DMS53 (cell line): ENCODE results near the gene C6orf47.

ENCODE experiments used
- DNase-seq: peaks from one replicate; lab custom pipeline; 2025; lab: John Stamatoyannopoulos, UW

C6orf47 gene

DNA sequence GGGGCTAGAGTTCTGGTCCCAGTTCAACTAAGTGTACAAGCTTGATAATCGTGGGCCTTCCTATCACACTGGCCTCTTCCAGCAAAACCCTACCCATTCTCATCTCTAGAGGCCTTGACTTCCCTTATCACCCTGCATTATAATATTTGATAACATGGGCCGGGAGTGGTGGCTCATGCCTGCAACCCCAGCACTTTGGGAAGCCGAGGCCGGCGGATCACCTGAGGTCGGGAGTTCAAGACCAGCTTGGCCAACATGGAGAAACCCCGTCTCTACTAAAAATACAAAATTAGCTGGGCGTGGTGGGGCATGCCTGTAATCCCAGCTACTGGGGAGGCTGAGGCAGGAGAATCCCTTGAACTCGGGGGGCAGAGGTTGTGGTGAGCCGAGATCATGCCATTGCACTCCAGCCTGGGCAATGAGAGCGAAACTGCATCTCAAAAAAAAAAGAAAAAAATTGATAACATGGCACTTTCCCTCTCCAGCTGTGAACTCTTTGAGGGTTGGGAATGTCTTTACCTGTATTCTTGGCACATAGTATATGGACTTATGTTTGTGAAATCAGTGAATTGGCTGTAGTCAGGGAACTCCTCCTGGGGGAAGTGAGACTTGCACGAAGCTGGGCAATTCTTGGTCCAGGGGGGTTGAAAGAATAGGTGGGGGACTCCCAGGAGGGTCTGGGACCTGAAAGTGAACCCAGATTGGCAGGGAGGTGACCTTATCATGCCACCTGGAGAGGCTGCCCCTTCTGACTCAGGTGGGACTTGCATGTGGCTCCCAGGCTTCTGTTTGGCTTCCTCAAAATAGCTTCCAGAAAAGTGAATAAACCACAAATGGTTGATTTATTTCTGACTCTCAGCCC is 915 bp upstream of the C6orf47 start:
- DNase-seq: no peak

DNA sequence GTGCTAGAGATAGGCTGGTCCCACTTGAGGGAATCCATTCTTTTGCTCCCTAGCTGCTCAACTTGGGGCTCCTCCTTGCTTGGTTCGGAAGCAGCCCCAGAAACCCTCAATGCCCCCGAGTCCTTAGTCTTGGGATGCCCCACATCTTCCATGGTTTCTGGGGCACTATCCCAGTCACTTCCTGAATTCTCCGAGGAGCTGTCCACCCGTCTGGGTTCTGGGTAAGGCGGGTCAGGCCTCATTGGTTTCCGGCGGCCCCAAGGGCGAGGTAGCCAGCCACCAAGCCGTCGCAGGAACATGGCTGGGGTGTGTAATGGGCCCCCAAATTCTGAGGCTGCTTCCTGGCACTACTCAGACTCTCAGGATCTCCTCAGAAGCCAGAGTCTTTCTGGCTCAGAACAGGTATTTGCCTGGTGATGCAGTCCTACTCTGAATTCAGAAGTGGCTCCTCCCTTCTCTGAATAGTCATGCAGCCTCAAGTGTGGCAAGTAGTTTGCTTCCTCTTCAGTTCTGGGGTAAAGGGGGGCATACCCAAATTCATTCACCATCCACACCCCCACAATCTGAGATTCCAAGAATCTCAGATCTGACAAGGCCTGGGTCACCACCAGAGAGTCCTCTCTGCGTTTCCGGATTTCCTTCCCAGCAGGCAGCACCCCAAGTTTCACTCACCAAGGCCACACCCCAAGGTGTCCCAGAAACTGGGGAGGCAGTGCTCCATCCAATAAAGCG is 763 bp downstream of the C6orf47 start:
- peak; percentile 54 for DNase-seq

DNA sequence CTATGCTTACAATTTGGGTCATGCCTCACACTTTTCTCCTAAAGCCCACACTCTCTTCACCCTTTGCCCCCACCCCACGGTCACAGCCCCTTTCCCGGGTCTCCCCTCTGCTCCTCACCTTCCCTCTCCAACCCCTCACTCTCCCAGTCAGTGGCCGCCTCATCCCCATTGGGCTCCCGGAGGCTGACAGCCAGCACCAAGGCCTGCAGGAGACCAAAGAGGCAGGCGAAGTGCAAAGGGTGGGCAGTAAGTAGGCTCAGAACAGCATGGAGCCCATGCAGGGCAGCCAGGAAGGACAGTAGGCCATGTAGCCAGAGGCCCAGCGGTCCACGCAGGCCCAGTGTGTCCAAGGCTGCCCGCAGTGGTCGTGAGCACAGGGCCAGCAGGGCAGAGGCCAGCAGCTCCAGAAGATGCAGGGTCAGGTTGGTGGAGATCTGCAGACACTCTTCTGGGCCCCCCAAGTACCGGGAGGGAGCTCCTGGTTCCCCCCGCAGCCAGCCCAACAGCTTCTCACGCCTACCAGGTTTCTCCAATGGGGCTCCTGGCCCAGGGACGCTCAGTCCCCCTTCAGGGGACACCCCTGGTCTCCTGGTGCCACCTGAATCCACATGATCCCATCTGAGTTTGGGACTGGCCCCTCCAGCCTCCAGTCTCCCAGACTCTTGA is 1.5 kb downstream of the C6orf47 start:
- no peak for DNase-seq

DNA sequence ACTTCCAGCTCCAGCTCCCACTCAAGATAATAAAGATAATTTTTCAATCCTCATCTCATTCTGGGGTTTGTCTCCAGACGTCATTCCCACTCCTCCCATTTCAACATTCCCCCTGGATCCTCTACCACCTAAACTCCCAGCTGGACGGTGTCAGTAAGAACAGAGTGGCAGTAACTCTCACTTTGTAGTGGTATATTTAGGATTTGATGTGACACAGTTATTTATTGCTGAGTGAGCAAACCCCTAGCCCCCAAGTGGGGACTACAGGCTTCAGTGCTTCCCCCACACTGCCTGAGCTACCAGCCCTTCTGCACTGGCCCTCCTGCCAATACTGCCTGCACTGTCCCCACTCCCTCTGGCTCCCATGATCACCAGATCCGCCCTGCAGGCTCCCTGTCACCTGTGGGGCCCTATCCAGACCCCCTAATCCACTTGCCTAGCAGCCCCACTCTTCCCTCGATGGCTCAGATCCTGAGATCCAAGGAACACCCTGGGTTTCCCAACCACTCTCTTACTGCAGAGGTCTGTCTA is 2.4 kb downstream of the C6orf47 start:
- DNase-seq: no peak

DNA sequence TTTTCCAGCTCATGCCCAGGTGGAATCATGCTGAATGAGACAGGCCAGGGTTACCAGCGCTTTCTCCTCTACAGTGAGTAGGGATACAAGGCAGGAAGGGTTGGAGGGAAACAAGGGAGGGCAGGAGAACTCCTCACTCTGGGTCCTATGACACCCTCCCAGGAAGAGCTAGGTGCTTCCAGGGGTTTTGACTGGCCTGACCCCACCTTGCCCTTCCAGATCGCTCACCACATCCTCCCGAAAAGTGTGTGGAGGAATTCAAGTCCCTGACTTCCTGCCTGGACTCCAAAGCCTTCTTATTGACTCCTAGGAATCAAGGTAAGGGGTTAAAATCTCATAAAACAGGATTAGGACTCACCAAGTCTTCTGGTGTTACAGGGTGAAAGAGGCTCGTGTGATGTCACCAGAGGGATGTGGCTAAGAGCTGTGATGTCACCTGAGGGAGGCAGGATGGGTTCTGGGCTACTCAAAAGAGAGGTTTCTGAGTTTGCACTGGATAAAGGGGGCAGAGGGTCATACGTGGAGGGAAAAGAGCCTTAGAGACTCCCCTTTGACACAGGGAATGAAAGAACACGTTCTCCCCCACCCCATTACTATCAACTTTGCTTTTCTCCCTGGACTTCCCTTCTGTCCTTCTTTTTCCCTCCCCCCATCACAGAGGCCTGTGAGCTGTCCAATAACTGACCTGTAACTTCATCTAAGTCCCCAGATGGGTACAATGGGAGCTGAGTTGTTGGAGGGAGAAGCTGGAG is 3.0 kb downstream of the C6orf47 start:
- DNase-seq: no peak

DNA sequence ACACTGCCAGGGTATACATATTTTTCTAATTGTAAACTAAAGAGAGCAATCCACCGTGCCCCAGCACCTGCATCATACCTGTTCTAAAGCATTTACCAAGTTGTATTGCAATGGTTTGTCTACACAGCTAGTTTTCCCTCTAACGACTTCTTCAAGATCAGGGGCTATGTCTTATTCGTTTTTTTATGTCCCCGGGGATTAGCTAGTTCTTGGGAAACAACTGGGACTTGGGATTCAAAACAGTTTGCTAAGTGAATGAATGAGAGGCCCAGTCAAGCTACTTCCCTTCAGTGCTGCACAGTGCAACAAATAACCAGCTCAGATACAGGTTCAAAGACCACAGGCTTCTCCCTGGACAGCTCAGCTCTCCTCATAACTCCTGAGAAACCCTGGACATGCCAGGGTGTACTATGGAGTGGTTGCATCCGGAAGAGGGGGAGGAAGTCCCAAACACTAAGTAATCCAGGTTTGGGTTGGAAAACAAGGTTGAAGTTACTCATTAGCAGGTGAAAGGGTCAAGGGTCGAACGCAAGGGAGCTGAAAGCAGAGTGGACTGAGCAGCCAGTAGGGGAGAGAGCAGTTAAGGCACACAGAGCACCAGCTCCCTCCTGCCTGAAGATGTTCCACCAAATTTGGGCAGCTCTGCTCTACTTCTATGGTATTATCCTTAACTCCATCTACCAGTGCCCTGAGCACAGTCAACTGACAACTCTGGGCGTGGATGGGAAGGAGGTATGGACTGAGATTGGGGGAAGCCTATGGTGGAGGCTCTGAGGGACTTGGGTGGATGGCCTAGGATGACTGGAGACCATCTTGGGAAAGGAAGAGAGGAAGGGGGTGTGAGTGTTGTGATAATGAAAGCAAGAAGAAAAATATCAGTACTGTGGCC is 5.0 kb downstream of the C6orf47 start, which contains the start of gene APOM:
APOM (plus strand) TSS at position 546 of the 889 bp plus-strand sequence; CDS start at position 619, 73 bp downstream.
- no peak for DNase-seq

DNA sequence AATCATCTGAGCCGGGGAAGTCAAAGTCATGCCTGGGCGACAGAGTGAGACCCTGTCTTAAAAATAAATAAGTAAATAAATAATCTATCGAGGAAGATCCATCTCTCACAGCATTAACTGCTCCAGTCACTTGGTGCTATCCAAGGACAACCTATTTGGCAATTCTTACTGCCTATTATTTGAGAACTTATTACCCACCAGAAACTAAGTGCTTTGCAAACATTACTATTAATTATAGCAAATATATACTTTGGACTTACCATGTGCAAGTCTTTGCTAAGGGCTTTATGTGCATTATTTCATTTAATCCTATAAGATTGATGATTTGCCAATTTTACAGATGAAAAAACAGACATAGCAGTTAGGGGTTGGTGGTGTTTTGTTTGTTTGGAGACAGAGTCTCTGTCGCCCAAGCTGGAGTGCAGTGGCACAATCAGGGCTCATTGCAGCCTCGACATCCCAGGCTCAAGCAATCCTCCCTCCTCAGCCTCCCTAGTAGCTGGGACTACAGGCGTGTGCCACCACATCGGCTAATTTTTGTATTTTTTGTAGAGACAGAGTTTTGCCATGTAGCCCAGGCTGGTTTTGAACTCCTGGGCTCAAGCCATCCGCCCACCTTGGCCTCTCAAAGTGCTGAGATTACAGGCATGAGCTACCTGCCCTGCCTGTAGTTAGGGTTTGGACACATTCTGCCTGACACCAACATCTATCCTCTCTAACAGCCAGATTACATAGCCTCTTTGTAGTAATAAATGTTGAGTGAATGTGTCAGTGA is 5.8 kb downstream of the C6orf47 start:
- no peak for DNase-seq

DNA sequence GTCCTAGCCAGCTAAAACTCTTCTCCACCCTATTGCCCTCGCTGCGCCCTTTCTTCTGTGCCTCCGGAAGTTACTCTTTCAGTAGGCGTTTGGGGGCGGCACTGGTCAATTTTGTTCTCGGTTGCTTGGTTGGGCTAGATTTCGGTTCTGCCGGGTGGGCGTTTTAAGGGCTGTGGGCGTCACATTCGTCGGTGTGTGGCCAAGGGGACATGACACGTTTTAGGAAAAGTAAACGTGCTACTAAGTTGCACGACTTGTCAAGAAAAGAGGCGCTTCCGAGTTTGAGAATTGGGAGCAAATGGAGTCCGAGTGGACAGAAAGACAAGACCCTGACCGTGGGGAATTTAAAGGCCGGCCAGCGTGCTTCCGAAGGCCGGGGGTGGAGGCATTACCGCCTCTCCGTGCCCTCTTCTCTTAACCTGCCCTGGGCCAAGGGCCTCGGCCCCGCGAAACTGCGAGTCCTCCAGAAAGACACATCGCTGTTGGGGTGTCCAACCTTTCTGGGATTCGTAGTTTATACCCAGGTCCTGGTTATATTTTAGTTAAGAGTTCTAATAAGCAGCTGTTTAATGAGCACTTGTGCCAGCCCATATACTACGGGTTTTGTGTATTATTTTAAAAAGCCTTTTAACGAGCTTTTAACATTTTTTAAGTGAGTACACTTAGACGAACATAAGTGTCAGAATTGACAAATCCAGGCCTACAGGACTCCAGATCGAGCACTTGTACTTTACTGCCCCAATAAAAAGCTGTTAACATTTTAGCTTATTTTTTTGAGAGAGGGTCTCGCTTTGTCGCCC is 7.5 kb downstream of the C6orf47 start:
- peak; percentile 99 for DNase-seq

DNA sequence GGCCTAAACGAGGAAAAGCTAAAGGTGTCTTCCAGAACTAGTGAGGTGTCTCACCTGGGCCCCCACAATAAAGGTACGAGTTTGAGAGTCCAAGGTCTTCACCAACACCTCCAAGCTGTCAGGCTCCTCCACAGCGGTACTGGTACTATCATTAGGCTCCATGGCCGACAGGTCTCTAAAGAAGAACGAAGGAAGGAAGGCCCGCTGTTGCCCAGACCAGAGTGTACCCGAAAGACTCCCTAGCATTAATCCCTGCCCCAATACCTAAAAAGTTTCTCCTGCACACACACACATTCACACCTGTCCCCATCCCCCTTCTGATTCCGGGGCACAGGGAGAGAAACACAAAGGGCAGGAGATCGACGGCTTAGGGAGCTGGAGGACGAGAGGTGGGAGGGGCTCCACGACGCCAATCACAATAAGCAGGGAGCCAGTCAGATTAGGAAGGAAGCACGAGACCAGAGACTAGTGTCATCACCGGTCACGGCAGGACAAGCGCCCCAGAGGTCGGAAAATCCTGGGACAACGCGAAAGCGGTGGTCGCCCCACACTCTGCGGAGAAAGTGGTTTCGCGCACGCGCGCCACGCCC is 8.9 kb downstream of the C6orf47 start:
- peak; percentile 93 for DNase-seq

DNA sequence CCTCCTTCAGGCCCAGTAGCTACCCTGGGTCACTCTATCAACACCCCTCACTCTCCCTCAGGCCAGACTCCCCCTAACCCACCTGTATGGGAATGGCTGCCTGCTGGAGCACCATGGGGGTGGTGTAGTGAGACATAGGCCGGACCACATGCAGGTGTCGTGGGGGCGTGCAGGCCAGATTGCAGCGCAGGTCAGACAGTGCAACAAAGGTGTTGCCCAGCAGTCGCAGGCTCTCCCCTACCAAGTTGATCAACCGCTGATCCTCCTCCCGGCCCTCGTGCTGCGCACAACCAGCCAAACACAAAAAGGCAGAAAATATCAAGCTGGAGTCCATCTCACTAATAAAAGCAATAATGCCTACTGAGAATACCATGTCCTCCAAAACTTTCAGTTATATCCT is 15.3 kb downstream of the C6orf47 start:
- no peak for DNase-seq

DNA sequence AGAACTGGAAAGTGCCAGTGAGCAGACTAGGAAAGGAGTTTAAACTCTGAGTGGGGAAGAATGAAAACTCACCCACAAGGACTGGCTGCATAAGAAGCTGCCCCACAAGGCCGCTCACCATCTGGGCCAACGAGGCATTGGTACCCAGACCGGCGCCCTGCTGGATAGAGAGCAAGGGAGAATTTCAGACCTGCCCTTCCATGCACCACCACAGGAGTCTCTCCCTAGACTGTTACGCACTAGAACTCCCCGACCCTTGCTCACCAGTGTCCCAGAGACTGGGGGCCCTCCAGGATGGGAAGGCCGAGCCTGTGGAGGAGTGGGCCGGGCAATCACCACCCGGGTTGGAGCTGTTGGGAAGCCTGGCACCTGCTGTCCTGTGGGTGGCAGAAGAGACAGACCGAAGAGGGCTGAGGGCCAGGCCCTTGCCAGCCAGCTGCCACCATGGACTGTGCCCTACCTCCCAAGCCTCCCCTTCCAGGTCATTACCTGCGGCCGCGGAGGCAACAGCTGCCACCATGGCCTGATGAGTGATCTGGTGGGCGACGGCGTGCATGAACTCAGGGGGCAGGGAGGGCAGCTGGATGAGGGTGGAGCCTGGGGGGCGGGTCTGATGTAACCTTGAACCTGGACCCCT is 16.6 kb downstream of the C6orf47 start:
- peak; percentile 26 for DNase-seq

DNA sequence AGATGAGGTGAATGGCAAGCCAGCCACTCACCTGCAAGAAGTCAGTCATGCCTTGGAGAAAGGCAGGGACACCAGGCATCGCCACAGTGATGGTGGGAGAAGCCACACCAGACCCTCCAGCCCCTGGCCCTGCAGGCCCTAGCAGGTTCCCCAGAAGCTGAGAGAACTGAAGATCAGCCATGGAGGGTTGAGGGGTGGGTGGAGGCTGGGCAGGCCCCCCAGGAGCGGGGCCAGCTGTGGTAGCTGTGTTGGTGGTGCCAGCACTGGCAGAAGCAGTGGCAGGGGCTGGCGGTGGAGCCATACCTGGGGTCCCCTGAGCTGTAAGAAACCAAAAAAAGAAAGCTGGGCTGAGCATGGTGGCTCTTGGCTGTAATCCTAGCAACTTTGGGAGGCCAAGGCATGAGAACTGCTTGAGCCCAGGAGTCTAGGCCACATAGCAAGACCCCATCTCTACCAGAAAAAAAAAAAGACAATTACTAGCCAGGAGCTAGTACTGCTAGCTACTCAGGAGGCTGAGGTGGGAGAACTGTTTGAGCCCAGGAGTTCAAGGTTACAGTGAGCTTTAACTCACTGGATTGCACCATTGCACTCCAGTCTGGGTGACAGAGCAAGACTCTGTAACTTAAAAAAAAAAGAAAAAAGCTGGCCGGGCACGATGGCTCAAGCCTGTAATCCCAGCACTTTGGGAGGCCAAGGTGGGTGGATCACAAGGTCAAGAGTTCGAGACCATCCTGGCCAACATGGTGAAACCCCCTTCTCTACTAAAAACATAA is 17.6 kb downstream of the C6orf47 start:
- no peak for DNase-seq

DNA sequence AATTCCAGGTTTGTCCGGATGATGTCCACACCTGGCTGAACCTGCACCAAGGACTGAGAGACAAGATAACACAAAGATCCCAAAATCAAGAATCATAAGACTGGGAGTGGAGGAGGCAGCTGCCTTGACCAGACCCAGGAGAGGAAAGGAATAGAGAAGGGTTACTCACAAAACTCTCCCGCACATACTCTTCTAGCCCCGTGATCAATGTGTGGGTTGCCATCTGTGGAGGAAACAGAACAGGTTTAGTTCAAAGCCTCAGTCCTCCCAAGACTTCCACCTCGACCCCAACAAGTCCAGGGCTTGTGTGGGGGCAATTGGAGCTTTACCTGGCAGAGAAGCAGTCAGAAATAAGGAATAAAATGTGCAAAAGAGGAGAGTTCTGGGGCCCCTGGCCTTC is 19.2 kb downstream of the C6orf47 start:
- no peak for DNase-seq

DNA sequence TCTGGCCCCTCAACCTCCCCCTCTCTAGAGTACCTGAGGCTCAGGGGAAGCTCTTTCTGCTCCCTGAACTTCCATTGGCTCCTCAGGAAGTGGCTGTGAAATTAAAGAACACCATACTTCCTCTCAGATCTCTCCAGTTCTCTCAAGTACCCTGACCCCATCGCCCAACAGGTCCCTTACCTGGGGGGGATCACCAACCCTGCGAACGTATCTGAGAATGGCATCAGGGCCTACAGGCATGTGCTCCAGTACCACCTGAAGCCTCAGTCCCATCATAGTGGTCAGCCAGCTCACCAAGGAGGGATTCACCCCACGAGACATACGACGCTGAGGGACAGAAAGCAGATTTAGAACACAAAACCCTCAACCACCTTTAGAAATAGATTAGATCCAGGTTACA is 20.0 kb downstream of the C6orf47 start:
- DNase-seq: no peak

DNA sequence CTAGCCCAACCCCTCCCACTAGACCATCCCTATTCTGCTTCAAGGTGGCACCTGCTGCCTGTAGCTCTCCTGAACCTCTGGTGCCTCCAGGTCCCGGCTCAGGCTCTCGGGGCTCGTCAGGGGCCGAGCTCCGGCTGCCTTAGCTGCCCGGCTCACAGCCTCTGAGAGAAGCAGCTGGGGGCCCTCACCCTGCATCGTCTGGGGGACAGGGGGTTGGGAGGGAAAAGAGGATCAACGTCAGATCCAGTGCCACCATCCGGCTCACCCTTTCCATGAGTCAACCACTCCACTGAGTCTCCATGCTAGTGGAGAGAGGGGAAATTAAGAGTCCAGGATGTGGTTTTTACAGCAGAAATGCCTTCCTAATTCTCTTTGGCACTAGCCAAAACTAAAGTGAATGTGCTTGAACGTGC is 21.1 kb downstream of the C6orf47 start:
- no peak for DNase-seq

DNA sequence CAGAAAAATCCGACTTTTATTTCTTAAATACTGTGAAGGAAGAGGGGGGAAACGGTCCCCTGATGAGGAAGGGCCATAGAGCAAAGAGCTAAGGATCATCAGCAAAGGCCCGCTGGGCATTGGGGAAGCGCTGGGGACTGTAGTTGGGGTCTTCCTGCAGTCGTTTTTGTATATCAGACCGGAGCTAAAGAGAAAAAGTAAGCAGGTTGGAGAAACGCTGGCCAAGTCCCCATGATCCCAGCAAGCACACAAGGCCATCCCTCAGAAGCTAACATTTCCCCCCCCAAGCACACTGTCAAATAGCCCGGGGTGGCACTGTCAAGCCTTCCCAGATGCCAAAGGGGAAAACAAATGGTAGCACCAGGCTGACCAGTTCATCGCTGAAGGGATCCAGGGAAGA is 21.5 kb downstream of the C6orf47 start:
- DNase-seq: no peak
